ENCODE measurements around the gene AUTS2.

AUTS2 gene

GRCh38 chr7:69966766-69967591 lies 368.7 kb downstream of the AUTS2 start:
- peak in 4 of 58 donors; percentile 2 to 11 (median 6) for DNase-seq

- no peak for DNase-seq
Observed at GRCh38 chr7:69967689-69968450, 369.6 kb downstream of the AUTS2 start.

GRCh38 chr7:69968969-69969556 lies 370.8 kb downstream of the AUTS2 start:
- DNase-seq = no peak

DNA sequence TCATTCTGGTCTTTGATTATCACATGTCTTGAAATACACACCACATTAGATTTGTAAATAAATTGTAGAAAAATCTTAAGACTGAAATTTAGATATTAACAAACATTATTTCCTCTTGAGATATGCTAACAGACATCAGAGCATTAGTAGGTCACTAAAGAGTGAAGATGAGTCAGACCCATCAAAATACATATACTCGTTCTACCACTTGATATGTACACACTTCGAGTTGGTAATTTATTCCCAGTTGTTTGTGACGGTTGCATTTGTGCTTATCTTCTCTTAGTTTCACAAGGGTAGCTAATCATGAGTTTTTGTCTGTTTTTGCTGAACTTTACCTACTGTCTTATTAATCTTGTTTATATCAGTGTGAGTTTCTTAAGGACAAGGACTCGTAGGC lies 383.4 kb downstream of the AUTS2 start:
- DNase-seq = no peak

DNA sequence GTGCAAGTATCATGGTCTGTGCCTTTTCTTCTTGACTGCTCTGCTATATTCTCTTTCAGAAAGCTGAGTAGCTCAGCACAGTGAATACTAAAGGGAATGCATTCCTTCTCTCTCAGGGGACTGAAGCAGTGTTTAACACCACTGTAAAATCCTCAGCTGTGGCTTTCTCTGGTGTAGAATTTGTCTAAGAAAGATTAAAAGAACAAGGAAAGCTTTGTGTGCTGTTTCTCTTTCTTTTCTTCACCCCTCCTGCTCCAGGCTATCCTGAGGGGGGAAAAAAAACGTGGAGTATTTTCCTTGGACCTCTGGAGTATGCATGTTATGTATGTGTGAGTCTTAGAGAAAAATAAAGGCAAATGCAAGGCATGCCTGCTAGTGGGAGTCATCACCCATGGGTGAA lies 383.9 kb downstream of the AUTS2 start:
- no peak for DNase-seq

DNA sequence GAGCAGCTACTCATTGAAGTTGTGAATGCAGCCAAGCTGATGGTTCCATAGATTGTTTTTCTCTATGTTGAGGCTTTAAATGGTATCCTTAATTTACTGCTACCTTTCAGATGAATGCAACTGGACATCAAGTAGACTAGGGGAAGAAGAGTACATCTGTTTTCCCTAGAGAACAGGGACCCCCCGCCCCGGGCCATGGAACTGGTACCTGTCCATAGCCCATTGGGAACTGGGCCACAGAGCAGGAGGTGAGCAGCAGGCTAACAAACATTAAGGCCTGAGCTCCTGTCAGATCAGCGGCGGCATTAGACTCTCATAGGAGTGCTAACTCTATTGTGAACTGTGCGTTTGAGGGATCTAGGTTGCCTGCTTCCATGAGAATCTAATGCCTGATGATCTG lies 391.3 kb downstream of the AUTS2 start:
- DNase-seq = no peak

DNA sequence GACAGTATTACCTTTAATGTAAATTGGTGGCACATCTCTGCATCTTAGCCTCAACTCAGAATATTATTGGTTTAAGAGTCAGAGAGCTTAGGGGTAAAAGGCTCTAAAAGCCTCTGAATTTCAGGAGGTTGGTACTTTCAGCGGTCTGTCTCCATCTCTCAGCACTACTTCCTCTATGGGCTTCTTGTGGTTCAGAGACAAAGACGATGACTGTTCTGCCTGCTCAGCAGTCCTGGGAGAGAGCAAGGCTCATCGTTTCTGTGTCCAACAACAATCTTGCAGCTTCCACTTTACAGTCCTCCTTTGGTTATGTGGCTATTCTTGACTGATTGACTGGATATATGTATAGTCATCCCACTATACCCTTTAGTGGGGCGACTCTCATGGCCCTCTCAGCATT lies 394.7 kb downstream of the AUTS2 start:
- peak in 10 of 58 donors; percentile 3 to 66 (median 6) for DNase-seq

DNA sequence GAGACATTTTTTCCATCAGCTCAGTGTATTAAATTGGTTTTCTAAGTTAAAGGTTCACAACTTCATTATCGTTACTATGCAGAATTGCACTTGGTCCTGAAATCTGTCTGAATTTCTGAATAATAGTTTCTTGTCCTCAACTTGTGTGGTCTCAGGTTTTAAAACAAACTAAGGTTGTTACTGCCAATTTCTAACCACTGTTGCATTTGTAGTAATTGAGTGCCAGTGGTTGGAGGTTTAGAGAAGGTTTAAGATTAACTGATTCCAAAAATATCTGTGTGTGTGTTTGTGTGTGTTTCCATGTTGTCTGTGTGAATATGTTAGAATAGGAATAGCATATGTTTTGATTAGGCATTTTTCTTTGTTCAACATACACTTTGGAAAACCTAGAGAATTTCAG lies 395.9 kb downstream of the AUTS2 start:
- no peak for DNase-seq

DNA sequence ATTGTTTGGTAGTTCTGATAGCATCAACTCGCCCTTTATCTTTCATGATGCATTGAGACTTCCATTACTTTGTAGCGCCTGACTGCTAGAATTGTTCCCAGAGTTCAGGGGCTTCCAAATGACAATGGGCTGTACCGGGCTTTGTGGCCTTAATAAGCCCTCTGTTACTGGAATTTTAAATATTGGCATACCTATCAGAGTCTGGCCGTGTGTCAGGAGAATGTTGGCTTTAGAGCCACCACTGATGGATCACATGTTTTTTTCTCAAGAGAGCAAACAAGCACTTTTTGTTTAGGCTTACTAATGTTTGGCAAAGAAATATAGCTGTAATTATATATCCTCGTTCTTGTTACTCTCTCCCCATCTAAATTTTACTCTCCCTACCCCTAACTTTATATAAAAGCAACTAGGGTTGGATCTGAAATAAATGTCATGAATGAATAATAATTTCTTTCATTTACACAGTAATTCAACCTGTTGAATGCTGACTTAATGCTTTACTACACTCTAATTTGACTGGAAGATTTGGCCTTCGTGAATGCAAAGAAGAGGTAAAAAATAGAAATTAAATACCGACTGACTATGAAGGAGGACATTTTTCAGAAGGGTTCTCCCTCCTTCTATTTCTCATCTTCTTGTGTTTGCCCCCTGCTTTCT lies 396.7 kb downstream of the AUTS2 start:
- peak in 5 of 58 donors; percentile 1 to 17 (median 5) for DNase-seq

- DNase-seq = no peak
Observed at GRCh38 chr7:69996121-69996520, 397.8 kb downstream of the AUTS2 start.

- DNase-seq = peak in 4 of 58 donors; percentile 8 to 13 (median 12)
Observed at GRCh38 chr7:70000737-70001348, 402.6 kb downstream of the AUTS2 start.

DNA sequence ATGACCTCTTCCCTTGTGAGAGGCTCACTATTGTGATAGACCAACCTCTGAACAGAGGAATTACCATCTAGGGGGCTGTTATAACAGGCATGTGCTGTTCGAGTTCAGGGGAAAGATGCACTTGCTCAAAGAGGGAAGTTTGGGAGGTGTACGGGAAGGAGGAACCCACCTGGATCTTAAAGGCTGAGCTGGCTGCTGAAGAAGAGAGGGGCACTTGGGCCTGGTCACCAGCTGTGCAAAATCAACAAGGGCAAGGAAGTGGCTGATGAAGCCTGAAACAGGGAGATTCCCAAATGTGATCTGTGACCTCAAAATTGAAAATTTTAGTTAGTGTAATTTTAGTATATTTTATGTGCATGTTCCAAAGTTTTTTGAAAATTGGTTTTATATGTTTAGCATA lies 407.2 kb downstream of the AUTS2 start:
- DNase-seq = no peak

GRCh38 chr7:70005891-70006260 lies 407.6 kb downstream of the AUTS2 start:
- DNase-seq = no peak

DNA sequence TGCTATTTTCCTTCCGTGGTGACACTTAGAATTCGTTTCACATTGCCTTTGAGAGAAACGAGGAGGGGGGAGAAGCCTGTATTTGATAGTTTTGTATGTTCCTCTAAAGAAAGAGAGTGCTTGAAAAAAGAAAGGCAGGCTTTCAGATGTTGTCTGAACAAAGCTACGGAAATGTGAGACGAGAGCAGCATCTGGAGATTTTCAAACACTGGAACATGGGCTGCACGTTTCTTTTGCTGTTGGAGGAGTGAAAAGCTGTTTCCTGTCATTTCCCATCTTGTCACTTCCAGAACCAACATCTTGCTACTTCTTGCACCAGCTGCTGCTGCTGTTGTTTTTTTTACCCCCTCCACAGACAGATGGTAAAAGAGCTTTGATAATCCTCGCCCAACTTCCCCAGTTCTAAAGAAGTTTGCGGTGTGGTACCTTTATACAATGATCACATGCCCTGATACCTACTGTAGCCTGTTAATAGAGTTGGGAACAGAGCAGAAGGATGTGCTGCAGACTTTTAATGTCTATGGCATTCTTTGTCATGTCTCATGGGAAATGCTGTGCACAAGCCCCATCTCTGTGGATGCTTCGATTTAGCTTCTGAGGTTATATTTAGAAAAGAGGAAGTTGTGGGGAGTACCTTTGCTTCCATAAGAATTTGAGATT lies 408.1 kb downstream of the AUTS2 start:
- DNase-seq = no peak

DNA sequence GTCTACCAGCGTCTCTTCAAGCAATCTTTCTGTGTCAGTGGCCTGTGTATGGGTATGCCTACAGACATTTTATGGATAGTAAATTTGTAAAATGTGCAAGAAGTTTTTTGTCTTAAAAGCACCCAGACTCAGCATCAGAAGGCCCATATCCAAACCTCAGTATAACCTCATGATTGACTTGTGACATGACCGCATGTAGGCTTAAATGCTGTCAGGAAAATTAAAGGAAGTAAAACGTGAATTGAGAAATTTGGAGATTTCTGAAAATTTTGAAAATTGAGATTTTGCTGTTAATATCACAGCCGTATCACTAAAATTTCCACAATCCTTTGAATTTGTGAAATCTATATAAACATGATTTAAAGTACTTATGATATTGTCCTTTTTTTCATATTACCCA lies 410.2 kb downstream of the AUTS2 start:
- DNase-seq = no peak

DNA sequence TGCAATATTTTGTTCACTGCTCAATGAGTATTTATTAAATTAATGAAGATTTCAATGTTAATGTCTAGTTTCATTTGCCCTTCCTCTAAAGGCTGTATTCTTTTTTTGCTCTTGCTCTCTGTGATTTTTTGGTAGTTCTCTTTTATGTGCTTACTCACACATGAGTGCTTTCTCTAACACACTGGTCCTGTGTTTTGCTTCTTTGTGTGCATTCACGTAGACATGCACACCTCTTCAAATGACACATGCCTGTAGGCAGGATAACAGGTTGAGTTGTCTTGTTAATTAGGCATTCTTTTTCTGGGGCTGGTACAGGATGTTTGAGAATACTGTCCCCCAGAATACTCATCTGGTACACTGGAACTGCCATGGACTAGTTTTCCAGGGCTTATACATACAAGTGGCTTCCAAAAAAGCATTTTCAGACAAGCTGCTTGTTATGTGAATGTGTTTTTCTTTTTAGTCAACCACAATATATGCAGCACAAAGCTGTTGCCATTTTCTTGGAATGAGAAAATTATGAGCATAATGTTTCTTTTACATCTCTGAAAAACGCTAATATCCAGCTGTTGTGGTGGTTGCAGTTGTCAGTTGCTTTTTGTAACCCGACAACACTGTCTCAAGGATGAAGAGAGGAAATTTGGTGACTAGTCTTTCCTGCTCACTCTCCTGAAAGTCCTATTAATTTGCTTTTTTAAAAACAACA lies 416.4 kb downstream of the AUTS2 start:
- DNase-seq = no peak

- DNase-seq = no peak
Observed at GRCh38 chr7:70015353-70015752, 417.1 kb downstream of the AUTS2 start.

- no peak for DNase-seq
Observed at GRCh38 chr7:70016044-70016770, 417.9 kb downstream of the AUTS2 start.

GRCh38 chr7:70017357-70017756 lies 419.1 kb downstream of the AUTS2 start:
- no peak for DNase-seq

All from anterior cingulate cortex (tissue), 58 donors.